Large intestine (tissue), 3 donors: ENCODE data around the gene IQSEC1. TPM values are rescaled to one million over a fixed set of nuclear protein-coding genes. Genes with fewer than 3 reads are reported as not detected.

Experiments
- DNase-seq, 2 donors: peaks; one replicate each; pipeline versions ENCODE4 v3.0.0 to v3.0.0-alpha.2; 2013
- H3K27ac ChIP-seq: one replicate; pipeline ENCODE4 v1.5.1; 2013; ENCODE audit warnings: low read length
- H3K27me3 ChIP-seq: 2 replicates; pipeline ENCODE4 v1.6.1; 2013; ENCODE audit warnings: low read length; ENCODE audit not compliant: control insufficient read depth, insufficient read depth
- H3K36me3 ChIP-seq: 2 replicates; pipeline ENCODE4 v1.6.1; 2013; ENCODE audit warnings: low read length; ENCODE audit not compliant: control insufficient read depth, insufficient read depth
- H3K4me1 ChIP-seq: one replicate; pipeline ENCODE4 v1.6.1; 2013; ENCODE audit warnings: low read length; ENCODE audit not compliant: control insufficient read depth, insufficient read depth
- H3K4me3 ChIP-seq: one replicate; pipeline ENCODE4 v1.5.1; 2013; ENCODE audit warnings: low read length
- H3K9me3 ChIP-seq: one replicate; pipeline ENCODE4 v1.6.1; 2013; ENCODE audit warnings: mild to moderate bottlenecking, low read depth, low read length, moderate library complexity; ENCODE audit not compliant: control insufficient read depth
- WGBS: methylation state at CpG from one replicate; pipeline ENCODE4 v1.1.5; 2013; ENCODE audit warnings: low lambda C conversion rate; ENCODE audit not compliant: insufficient coverage; 5-methylcytosine and 5-hydroxymethylcytosine counted together
- polyA plus RNA-seq: library from polyadenylated mRNA; unstranded; fragments of 120-200 nt; gene quantifications from one replicate; pipeline ENCODE4 v1.2.1, GENCODE V29; 2013

The IQSEC1 gene
- polyA plus RNA-seq, 1 donor: 24.3 TPM

DNA sequence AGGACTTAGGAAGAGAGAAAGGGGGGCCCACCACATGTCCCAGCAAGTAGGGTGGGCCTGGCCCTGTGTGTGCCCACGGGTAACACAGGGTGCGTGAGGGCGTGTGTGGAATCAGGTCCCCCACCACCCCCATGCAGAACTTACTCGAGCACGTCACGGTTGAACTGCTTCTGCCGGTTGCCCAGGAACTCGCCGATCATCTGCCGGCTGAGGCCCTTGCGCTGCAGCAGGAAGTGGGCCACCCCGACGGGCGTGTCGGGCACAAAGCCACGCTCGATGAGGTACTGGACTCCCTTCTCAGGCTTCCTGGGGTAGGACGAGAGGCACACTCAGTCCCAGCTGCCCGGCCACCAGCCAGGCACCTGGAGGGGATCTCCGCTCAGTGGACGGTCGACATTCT lies 148.8 kb downstream of the IQSEC1 start:
- no peaks in the 10 kb centered on the region for H3K9me3 ChIP-seq
- WGBS: no CpG with 5 or more reads among the region's 22 CpGs
- no peak overlapping the region for H3K27ac ChIP-seq
- no peak for DNase-seq
- H3K36me3 ChIP-seq: peaks cover 63% of the 10 kb centered on the region
- H3K27me3 ChIP-seq: no peaks in the 10 kb centered on the region
- H3K4me3 ChIP-seq: no peak overlapping the region
- no peaks in the 10 kb centered on the region for H3K4me1 ChIP-seq

GRCh38 chr3:12922881-12923431 lies 150.3 kb downstream of the IQSEC1 start:
- DNase-seq: no peak
- Histone ChIP-seq H3K27me3 (no peaks in the 10 kb centered on the region), H3K36me3 (peaks cover 71% of the 10 kb centered on the region), H3K4me3 (no peak overlapping the region), H3K4me1 (no peaks in the 10 kb centered on the region), H3K27ac (no peak overlapping the region), H3K9me3 (no peaks in the 10 kb centered on the region)
- WGBS: no CpG with 5 or more reads among the region's 11 CpGs

DNA sequence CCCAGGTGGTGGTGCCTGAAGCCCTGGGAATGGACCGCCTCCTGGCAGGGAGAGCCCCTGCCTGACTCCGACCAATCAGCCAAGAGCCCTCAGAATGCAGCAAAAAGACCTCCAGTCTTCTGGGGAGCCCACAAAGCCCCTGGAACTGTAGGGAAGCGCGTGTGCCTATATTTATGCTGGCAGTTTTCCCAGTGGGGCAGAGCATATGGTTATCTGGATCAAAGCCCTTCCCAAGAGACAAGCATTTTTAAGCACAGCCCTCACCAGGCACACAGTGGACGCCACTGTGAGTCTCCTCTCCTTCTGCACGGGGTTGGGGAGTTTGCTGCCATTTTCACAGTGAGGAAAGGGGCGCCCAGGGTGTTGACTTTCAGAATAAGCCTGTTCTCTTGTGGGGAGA lies 150.9 kb downstream of the IQSEC1 start:
- no peak for DNase-seq
- H3K27ac ChIP-seq: no peak overlapping the region
- H3K27me3 ChIP-seq: no peaks in the 10 kb centered on the region
- H3K4me3 ChIP-seq: no peak overlapping the region
- H3K9me3 ChIP-seq: no peaks in the 10 kb centered on the region
- H3K36me3 ChIP-seq: peaks cover 75% of the 10 kb centered on the region
- WGBS: no CpG with 5 or more reads among the region's 7 CpGs
- no peaks in the 10 kb centered on the region for H3K4me1 ChIP-seq

GRCh38 chr3:12921736-12922135 lies 151.5 kb downstream of the IQSEC1 start:
- Histone ChIP-seq H3K27ac (no peak overlapping the region), H3K4me3 (no peak overlapping the region), H3K4me1 (no peaks in the 10 kb centered on the region), H3K27me3 (no peaks in the 10 kb centered on the region), H3K9me3 (no peaks in the 10 kb centered on the region), H3K36me3 (peaks cover 77% of the 10 kb centered on the region)
- DNase-seq: no peak
- no CpG with 5 or more reads among the region's 8 CpGs for WGBS

GRCh38 chr3:12920967-12921366 lies 152.3 kb downstream of the IQSEC1 start:
- no peak overlapping the region for H3K27ac ChIP-seq
- H3K27me3 ChIP-seq: no peaks in the 10 kb centered on the region
- WGBS: no CpG with 5 or more reads among the region's 9 CpGs
- H3K4me1 ChIP-seq: no peaks in the 10 kb centered on the region
- H3K36me3 ChIP-seq: peaks cover 79% of the 10 kb centered on the region
- DNase-seq: no peak
- no peak overlapping the region for H3K4me3 ChIP-seq
- no peaks in the 10 kb centered on the region for H3K9me3 ChIP-seq

DNA sequence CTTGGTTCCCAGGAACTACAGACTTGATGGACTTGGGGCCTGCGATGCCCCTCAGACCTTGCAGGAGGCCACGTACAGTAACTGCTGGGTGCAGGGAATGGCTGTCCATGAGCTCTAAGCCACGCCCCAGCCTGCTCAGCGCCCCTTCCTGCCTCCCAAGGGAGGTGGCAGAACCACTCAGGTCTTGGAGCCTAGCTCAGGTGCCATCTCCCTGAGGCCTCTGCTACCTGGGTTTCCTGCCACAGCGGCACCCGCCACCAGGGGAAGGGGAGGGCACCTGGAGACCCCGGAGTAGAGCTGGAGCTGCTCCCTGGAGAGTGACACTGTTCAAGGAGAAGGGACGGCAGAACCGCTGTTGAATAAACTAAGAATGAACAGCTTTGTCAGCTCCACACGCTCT lies 154.0 kb downstream of the IQSEC1 start:
- no peaks in the 10 kb centered on the region for H3K27me3 ChIP-seq
- peaks cover 76% of the 10 kb centered on the region for H3K36me3 ChIP-seq
- DNase-seq: no peak
- no peaks in the 10 kb centered on the region for H3K9me3 ChIP-seq
- WGBS: no CpG with 5 or more reads among the region's 10 CpGs
- no peak overlapping the region for H3K27ac ChIP-seq
- no peaks in the 10 kb centered on the region for H3K4me1 ChIP-seq
- no peak overlapping the region for H3K4me3 ChIP-seq

DNA sequence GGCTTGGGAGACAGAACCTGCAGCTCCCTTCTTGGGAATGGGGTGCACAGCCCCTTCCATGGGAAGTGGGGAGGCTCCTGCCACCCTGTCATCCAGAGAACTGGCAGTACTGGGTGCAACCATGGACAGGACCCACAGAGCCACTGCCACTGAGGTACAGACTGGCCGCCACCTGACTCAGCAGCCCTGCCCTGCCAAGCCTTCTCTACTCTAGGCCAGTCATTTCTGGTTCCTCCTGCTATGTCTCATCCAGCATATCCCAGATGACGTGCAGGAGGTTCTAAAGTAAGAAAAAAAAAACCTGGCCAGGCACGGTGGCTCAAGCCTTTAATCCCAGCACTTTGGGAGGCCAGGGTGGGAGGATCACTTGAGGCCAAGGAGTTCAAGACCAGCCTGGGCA lies 155.0 kb downstream of the IQSEC1 start:
- Histone ChIP-seq H3K36me3 (peaks cover 73% of the 10 kb centered on the region), H3K4me3 (no peak overlapping the region), H3K4me1 (no peaks in the 10 kb centered on the region), H3K27me3 (no peaks in the 10 kb centered on the region), H3K27ac (no peak overlapping the region), H3K9me3 (no peaks in the 10 kb centered on the region)
- DNase-seq: no peak
- WGBS: 100% methylated on average over 1 of the region's 3 CpGs

- no CpG with 5 or more reads among the region's 9 CpGs for WGBS
- H3K9me3 ChIP-seq: no peaks in the 10 kb centered on the region
- H3K27ac ChIP-seq: no peak overlapping the region
- peaks cover 75% of the 10 kb centered on the region for H3K36me3 ChIP-seq
- no peak for DNase-seq
- H3K27me3 ChIP-seq: no peaks in the 10 kb centered on the region
- H3K4me3 ChIP-seq: no peak overlapping the region
- no peaks in the 10 kb centered on the region for H3K4me1 ChIP-seq
Measured at GRCh38 chr3:12916159-12916558, 157.1 kb downstream of the IQSEC1 start.

- no peak for DNase-seq
- peaks cover 79% of the 10 kb centered on the region for H3K36me3 ChIP-seq
- H3K4me3 ChIP-seq: no peak overlapping the region
- no peaks in the 10 kb centered on the region for H3K9me3 ChIP-seq
- WGBS: no CpG with 5 or more reads among the region's 7 CpGs
- no peaks in the 10 kb centered on the region for H3K4me1 ChIP-seq
- H3K27me3 ChIP-seq: no peaks in the 10 kb centered on the region
- no peak overlapping the region for H3K27ac ChIP-seq
Measured at GRCh38 chr3:12914088-12914487, 159.1 kb downstream of the IQSEC1 start.

DNA sequence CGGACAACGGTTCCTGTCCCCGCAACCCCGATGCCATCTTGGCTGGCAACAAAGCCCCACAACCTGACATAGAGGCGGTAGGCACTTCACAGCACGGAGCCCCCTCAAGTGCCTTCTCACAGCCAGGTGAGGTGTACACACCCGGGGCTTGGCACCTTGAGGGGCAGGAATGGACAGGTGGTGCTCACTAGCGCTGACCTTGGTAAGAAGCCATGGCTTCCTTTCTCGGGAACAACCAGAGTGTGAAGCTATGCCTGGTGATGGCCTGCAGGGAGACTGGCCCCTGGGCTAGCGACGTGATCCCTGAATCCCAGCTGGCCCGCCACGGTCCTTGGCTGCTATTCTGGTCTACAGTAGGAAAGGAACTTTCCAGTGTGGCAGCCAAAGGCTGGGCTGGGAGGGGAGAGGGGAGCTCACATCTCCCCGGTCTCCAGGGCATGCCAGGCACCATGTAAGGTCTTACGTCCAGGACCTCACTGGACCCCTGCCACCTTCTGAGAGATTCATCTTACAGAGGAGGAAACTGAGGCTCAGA lies 161.3 kb downstream of the IQSEC1 start:
- Histone ChIP-seq H3K27me3 (no peaks in the 10 kb centered on the region), H3K9me3 (no peaks in the 10 kb centered on the region), H3K4me1 (no peaks in the 10 kb centered on the region), H3K36me3 (peaks cover 87% of the 10 kb centered on the region), H3K27ac (no peak overlapping the region), H3K4me3 (no peak overlapping the region)
- no CpG with 5 or more reads among the region's 15 CpGs for WGBS
- DNase-seq: no peak

DNA sequence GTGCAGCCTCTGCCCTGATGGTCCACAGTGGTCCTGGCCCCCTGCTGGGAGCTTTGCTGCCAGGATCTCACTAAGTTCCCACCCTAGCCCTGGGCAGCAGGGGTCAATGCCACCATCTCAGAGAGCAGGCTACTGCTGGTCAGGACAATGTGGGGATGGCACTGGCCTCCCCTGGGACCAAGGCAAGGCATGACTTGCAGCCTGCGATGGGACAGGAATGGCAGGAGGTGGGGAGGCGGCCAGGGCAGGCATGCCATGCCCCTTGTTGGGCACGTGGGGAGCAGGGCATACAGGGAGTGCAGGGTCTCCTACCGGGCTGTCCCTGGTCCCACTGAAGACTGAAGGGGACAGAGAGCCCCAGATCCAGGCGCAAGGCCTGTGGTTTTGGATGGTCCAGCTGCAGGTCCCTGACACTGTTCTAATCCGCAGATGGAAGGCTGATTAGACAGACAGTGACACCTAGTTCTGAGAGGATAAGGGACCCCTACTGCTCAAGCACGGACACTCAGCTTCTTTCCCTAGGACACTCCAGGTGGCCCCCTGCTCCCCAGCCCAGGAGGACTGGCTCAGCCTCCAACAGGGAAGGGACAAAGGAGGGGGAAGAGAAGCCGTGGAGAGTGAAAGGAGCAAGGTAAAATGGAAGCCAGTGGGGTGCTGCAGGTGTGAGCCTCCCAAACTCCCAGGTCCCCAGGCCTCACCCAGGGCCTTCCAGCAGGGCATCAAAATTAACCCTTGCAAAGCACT lies 162.7 kb downstream of the IQSEC1 start:
- WGBS: no CpG with 5 or more reads among the region's 8 CpGs
- Histone ChIP-seq H3K9me3 (no peaks in the 10 kb centered on the region), H3K36me3 (peaks cover 92% of the 10 kb centered on the region), H3K27ac (no peak overlapping the region), H3K27me3 (no peaks in the 10 kb centered on the region), H3K4me1 (no peaks in the 10 kb centered on the region), H3K4me3 (no peak overlapping the region)
- no peak for DNase-seq
